Measurements from ENCODE around the gene ADAMTS19. TPM values are rescaled to one million over a fixed set of nuclear protein-coding genes. Genes with fewer than 3 reads are reported as not detected.

Gene ADAMTS19
- total RNA-seq, 2 donors from 2014 or later: 26.2 to 34.6 TPM

GRCh38 chr5:129724647-129725046 is 264.5 kb downstream of the ADAMTS19 start:
- no peaks in the 10 kb centered on the region for H3K36me3 ChIP-seq (ENCODE audit: control insufficient read depth, insufficient read depth, low read length)
- Mint-ChIP-seq H3K9me3 (no peaks in the 10 kb centered on the region), H3K27me3 (ENCODE audit: insufficient read depth) (no peaks in the 10 kb centered on the region), H3K27ac (peak overlapping the region; percentile 50), H3K36me3 (ENCODE audit: low read depth) (peaks cover 19% of the 10 kb centered on the region), H3K4me3 (peak overlapping the region; percentile 4), H3K4me1 (peaks cover 36% of the 10 kb centered on the region)
- H3K9me3 ChIP-seq (ENCODE audit: control insufficient read depth, low read length): no peaks in the 10 kb centered on the region
- H3K27me3 ChIP-seq (ENCODE audit: control insufficient read depth, insufficient read depth, low read length, poor library complexity, severe bottlenecking): no peaks in the 10 kb centered on the region
- H3K27ac ChIP-seq (ENCODE audit: low read depth, low read length): peak overlapping the region; percentile 24
- 85% methylated on average over 2 to 4 of the region's 4 CpGs for WGBS, 2 experiments (ENCODE audit: insufficient coverage in 1 of 2, insufficient read length in 1 of 2)
- no peak overlapping the region for H3K9ac ChIP-seq (ENCODE audit: extremely low read depth, low read length, poor library complexity, severe bottlenecking)
- no peak overlapping the region for H3K4me3 ChIP-seq (ENCODE audit: low read length)
- peaks cover 6% of the 10 kb centered on the region for H3K4me1 ChIP-seq (ENCODE audit: control insufficient read depth, insufficient read depth, low read length)
- no peak for TF ChIP-seq CTCF (conservative IDR thresholded peaks at IDR 0.05)
- no peak for DNase-seq

DNA sequence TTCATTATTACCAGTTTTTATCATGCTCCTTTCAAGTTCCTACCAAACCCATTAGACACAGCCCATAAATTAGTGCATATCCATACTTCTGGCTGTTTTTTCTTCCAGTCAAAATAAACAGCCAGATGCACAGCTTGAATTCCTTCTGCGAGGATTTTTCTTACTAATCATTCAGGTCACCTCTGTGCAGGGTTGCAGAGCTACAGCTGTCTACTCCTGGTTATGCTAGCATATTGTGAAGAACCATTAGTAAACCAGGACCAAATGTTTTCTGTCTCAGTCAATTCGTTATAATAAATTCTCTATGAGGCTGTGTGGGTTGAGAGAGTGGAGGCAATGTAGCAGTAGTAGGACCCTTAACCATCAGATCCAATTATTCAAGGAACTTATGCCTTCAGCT is 279.7 kb downstream of the ADAMTS19 start:
- 88 to 92% methylated on average over 1 to 2 of the region's 2 CpGs for WGBS, 2 experiments (ENCODE audit: insufficient coverage in 1 of 2, insufficient read length in 1 of 2)
- no peak for DNase-seq
- no peak for TF ChIP-seq CTCF (conservative IDR thresholded peaks at IDR 0.05)

GRCh38 chr5:129743541-129744187 is 283.6 kb downstream of the ADAMTS19 start:
- no peaks in the 10 kb centered on the region for H3K36me3 Mint-ChIP-seq (ENCODE audit: low read depth)
- no peaks in the 10 kb centered on the region for H3K9me3 Mint-ChIP-seq
- no peak for DNase-seq
- no peaks in the 10 kb centered on the region for H3K27me3 Mint-ChIP-seq (ENCODE audit: insufficient read depth)
- Histone ChIP-seq H3K4me3 (ENCODE audit: low read length) (no peak overlapping the region), H3K9me3 (ENCODE audit: control insufficient read depth, low read length) (no peaks in the 10 kb centered on the region), H3K27ac (ENCODE audit: low read depth, low read length) (no peak overlapping the region), H3K27me3 (ENCODE audit: control insufficient read depth, insufficient read depth, low read length, poor library complexity, severe bottlenecking) (no peaks in the 10 kb centered on the region), H3K4me1 (ENCODE audit: control insufficient read depth, insufficient read depth, low read length) (no peaks in the 10 kb centered on the region), H3K36me3 (ENCODE audit: control insufficient read depth, insufficient read depth, low read length) (no peaks in the 10 kb centered on the region), H3K9ac (ENCODE audit: extremely low read depth, low read length, poor library complexity, severe bottlenecking) (no peak overlapping the region)
- no peak overlapping the region for H3K4me3 Mint-ChIP-seq
- peaks cover 7% of the 10 kb centered on the region for H3K4me1 Mint-ChIP-seq
- no peak for TF ChIP-seq CTCF (conservative IDR thresholded peaks at IDR 0.05)
- H3K27ac Mint-ChIP-seq: peak overlapping the region; percentile 26
- 75 to 91% methylated on average over 1 to 2 of the region's 2 CpGs for WGBS, 2 experiments (ENCODE audit: insufficient coverage in 1 of 2, insufficient read length in 1 of 2)

More for the DNA sequence above, 279.7 kb downstream of the ADAMTS19 start:
- Mint-ChIP-seq H3K9me3 (no peaks in the 10 kb centered on the region), H3K27ac (no peak overlapping the region), H3K4me3 (no peak overlapping the region), H3K27me3 (ENCODE audit: insufficient read depth) (no peaks in the 10 kb centered on the region), H3K36me3 (ENCODE audit: low read depth) (no peaks in the 10 kb centered on the region), H3K4me1 (no peaks in the 10 kb centered on the region)
- no peak overlapping the region for H3K9ac ChIP-seq (ENCODE audit: extremely low read depth, low read length, poor library complexity, severe bottlenecking)
- no peak overlapping the region for H3K27ac ChIP-seq (ENCODE audit: low read depth, low read length)
- H3K27me3 ChIP-seq (ENCODE audit: control insufficient read depth, insufficient read depth, low read length, poor library complexity, severe bottlenecking): no peaks in the 10 kb centered on the region
- no peaks in the 10 kb centered on the region for H3K36me3 ChIP-seq (ENCODE audit: control insufficient read depth, insufficient read depth, low read length)
- H3K4me3 ChIP-seq (ENCODE audit: low read length): no peak overlapping the region
- no peaks in the 10 kb centered on the region for H3K9me3 ChIP-seq (ENCODE audit: control insufficient read depth, low read length)
- no peaks in the 10 kb centered on the region for H3K4me1 ChIP-seq (ENCODE audit: control insufficient read depth, insufficient read depth, low read length)

All from endodermal cell (in vitro differentiated cells).